PFSK-1 (cell line): ENCODE results near the gene VCP.

Experiments
- POLR2AphosphoS5 ChIP-seq: IDR thresholded peaks from 2 replicates; pipeline ENCODE4 v1.6.1; 2012; ENCODE audit warnings: low read depth, mild to moderate bottlenecking, control low read depth, low read length, moderate library complexity
- REST ChIP-seq, 2 experiments: IDR thresholded peaks; 2 replicates each; pipeline versions ENCODE4 v1.6.1 to v1.8.0; 2011 to 2012; ENCODE audit warnings: low read depth in 2 of 2, low read length in 2 of 2, control low read depth in 1 of 2, inconsistent platforms in 1 of 2, mild to moderate bottlenecking in 1 of 2, moderate library complexity in 1 of 2; ENCODE audit not compliant: insufficient read depth in 1 of 2
- SIN3A ChIP-seq: IDR thresholded peaks from 2 replicates; pipeline ENCODE4 v1.6.1; 2012; ENCODE audit warnings: mild to moderate bottlenecking, low read length, moderate library complexity, borderline replicate concordance; ENCODE audit not compliant: insufficient read depth
- TAF1 ChIP-seq: IDR thresholded peaks from 2 replicates; pipeline ENCODE4 v1.6.1; 2012; ENCODE audit warnings: low read length, control low read depth, borderline replicate concordance; ENCODE audit not compliant: insufficient read depth

- TF ChIP-seq POLR2AphosphoS5 (no peak), SIN3A (no peak), REST (IDR thresholded peaks at IDR 0.05; ENCODE audit: insufficient read depth in 1 of 2, low read depth in 2 of 2, low read length in 2 of 2) (no peak), TAF1 (no peak)
Observed at GRCh38 chr9:35116898-35117551, 44.6 kb upstream of the VCP start.
